GM12878 (cell line): Measurements from ENCODE around the gene BHLHA9.

Experiments used
- CREM ChIP-seq: IDR thresholded peaks from 2 replicates; pipeline ENCODE4 v1.6.1; 2014; ENCODE audit warnings: antibody characterized with exemption, low read depth
- JUNB ChIP-seq: IDR thresholded peaks from 2 replicates; pipeline ENCODE4 v1.6.1; 2016; ENCODE audit warnings: antibody characterized with exemption, mild to moderate bottlenecking
- JUND ChIP-seq: IDR thresholded peaks from 2 replicates; pipeline ENCODE4 v1.6.1; 2012; ENCODE audit warnings: low read depth, mild to moderate bottlenecking, low read length, improper control_type of control experiment, moderate library complexity
- MXI1 ChIP-seq: fragments of 150-350 bp; IDR thresholded peaks from 2 replicates; pipeline ENCODE4 v1.6.1; 2011; ENCODE audit warnings: low read depth, mild to moderate bottlenecking, inconsistent platforms, low read length, improper control_type of control experiment
- NFYA ChIP-seq: IDR thresholded peaks from 2 replicates; pipeline ENCODE4 v1.6.1; 2011; ENCODE audit warnings: low read depth, mild to moderate bottlenecking, low read length, improper control_type of control experiment, borderline replicate concordance
- POLR2A ChIP-seq: IDR thresholded peaks from 2 replicates; pipeline ENCODE4 v1.6.1; 2011; ENCODE audit warnings: low read depth, mild to moderate bottlenecking, low read length
- SREBF2 ChIP-seq: IDR thresholded peaks from 2 replicates; pipeline ENCODE4 v1.6.1; 2012; ENCODE audit warnings: mild to moderate bottlenecking, low read length
- ZSCAN29 ChIP-seq: fragments of 450-650 bp; IDR thresholded peaks from 2 replicates; pipeline ENCODE4 v1.6.1; 2017; ENCODE audit warnings: mild to moderate bottlenecking, moderate library complexity
- TF ChIP-seq, protein P1 (sequence below), 3 experiments: IDR thresholded peaks in 2 of 3; conservative IDR thresholded peaks in 1 of 3; 2 replicates each; pipeline ENCODE4 v1.5.1; 2011; ENCODE audit warnings: low read depth in 3 of 3, low read length in 3 of 3, mild to moderate bottlenecking in 3 of 3, control low read depth in 2 of 3, moderate library complexity in 2 of 3, inconsistent platforms in 1 of 3, mixed read lengths in 1 of 3; ENCODE audit not compliant: control insufficient read depth in 2 of 3, insufficient read depth in 1 of 3; ENCODE audit errors: extremely low read depth in 1 of 3
- TF ChIP-seq, protein P2 (sequence below): fragments of 450-650 bp; formaldehyde crosslinking; IDR thresholded peaks from 2 replicates; pipeline ENCODE4 v1.4.0; 2020; ENCODE audit warnings: mild to moderate bottlenecking, moderate library complexity

DNA sequence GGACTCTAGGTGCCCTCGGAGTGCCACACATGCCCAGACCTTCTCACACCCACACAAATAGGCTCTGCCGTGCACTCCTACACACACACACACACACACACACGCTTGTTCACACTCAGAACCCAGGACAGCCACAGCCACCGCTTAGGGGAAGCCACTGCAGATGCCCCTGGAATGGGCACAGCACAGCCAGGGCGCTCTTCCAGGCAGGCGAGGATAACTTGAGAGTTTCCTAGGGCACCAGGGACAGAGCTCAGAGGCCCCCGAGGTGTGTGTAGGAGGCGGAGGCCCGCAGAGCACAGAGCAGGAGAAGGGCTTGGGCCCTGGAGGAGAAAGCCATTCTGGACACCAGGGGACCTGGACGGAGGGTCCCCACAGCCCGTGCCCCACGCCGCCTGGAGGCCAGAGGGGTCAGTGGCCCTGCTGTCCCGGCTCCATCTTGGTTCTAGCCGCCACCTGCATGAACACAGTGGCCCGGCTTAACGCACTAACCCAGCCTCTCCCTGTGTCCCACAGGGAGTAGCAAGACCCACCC lies 30.2 kb downstream of the BHLHA9 start:
- TF ChIP-seq, protein P1, sequence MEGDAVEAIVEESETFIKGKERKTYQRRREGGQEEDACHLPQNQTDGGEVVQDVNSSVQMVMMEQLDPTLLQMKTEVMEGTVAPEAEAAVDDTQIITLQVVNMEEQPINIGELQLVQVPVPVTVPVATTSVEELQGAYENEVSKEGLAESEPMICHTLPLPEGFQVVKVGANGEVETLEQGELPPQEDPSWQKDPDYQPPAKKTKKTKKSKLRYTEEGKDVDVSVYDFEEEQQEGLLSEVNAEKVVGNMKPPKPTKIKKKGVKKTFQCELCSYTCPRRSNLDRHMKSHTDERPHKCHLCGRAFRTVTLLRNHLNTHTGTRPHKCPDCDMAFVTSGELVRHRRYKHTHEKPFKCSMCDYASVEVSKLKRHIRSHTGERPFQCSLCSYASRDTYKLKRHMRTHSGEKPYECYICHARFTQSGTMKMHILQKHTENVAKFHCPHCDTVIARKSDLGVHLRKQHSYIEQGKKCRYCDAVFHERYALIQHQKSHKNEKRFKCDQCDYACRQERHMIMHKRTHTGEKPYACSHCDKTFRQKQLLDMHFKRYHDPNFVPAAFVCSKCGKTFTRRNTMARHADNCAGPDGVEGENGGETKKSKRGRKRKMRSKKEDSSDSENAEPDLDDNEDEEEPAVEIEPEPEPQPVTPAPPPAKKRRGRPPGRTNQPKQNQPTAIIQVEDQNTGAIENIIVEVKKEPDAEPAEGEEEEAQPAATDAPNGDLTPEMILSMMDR (IDR thresholded peaks at IDR 0.05 in 2 of 3, conservative IDR thresholded peaks at IDR 0.05 in 1 of 3; ENCODE audit: control insufficient read depth in 2 of 3, extremely low read depth in 1 of 3, insufficient read depth in 1 of 3, low read depth in 3 of 3, low read length in 3 of 3), result no peak
- TF ChIP-seq, protein P2, sequence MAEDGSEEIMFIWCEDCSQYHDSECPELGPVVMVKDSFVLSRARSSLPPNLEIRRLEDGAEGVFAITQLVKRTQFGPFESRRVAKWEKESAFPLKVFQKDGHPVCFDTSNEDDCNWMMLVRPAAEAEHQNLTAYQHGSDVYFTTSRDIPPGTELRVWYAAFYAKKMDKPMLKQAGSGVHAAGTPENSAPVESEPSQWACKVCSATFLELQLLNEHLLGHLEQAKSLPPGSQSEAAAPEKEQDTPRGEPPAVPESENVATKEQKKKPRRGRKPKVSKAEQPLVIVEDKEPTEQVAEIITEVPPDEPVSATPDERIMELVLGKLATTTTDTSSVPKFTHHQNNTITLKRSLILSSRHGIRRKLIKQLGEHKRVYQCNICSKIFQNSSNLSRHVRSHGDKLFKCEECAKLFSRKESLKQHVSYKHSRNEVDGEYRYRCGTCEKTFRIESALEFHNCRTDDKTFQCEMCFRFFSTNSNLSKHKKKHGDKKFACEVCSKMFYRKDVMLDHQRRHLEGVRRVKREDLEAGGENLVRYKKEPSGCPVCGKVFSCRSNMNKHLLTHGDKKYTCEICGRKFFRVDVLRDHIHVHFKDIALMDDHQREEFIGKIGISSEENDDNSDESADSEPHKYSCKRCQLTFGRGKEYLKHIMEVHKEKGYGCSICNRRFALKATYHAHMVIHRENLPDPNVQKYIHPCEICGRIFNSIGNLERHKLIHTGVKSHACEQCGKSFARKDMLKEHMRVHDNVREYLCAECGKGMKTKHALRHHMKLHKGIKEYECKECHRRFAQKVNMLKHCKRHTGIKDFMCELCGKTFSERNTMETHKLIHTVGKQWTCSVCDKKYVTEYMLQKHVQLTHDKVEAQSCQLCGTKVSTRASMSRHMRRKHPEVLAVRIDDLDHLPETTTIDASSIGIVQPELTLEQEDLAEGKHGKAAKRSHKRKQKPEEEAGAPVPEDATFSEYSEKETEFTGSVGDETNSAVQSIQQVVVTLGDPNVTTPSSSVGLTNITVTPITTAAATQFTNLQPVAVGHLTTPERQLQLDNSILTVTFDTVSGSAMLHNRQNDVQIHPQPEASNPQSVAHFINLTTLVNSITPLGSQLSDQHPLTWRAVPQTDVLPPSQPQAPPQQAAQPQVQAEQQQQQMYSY (CRISPR knock-in tag), result no peak
- TF ChIP-seq NFYA, result no peak
- TF ChIP-seq CREM, result no peak
- TF ChIP-seq SREBF2, result no peak
- no peak for TF ChIP-seq POLR2A
- no peak for TF ChIP-seq JUND
- no peak for TF ChIP-seq MXI1
- TF ChIP-seq ZSCAN29, result no peak
- no peak for TF ChIP-seq JUNB
